ENCODE measurements around the gene FBXL17.

DNA sequence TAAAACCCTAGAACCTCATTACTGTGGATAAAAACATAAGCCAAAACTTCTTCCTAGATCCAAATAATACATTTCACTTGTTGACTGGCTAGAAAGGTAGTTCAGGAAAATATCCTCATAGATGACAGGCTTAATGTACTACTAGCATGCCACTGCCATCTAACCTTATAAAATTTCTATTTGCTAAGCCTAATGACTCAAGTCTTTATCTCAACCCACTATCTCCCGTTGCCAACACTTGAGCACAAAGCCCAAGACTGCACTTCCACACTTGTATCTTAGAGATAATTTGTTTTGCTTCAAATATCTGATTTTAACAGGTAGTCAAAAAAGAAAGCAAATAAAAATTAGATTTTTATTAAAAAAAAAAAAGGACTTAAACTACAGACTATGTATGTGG lies 42.7 kb downstream of the FBXL17 start:
- TF ChIP-seq, protein P1, sequence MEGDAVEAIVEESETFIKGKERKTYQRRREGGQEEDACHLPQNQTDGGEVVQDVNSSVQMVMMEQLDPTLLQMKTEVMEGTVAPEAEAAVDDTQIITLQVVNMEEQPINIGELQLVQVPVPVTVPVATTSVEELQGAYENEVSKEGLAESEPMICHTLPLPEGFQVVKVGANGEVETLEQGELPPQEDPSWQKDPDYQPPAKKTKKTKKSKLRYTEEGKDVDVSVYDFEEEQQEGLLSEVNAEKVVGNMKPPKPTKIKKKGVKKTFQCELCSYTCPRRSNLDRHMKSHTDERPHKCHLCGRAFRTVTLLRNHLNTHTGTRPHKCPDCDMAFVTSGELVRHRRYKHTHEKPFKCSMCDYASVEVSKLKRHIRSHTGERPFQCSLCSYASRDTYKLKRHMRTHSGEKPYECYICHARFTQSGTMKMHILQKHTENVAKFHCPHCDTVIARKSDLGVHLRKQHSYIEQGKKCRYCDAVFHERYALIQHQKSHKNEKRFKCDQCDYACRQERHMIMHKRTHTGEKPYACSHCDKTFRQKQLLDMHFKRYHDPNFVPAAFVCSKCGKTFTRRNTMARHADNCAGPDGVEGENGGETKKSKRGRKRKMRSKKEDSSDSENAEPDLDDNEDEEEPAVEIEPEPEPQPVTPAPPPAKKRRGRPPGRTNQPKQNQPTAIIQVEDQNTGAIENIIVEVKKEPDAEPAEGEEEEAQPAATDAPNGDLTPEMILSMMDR (IDR thresholded peaks at IDR 0.05; ENCODE audit: low read depth, low read length), result no peak
- TF ChIP-seq EZH2phosphoT487 (IDR thresholded peaks at IDR 0.05; ENCODE audit: low read depth), result no peak

Data from OCI-LY3 (cell line).